ENCODE data around the gene PRPS2.

Gene PRPS2

DNA sequence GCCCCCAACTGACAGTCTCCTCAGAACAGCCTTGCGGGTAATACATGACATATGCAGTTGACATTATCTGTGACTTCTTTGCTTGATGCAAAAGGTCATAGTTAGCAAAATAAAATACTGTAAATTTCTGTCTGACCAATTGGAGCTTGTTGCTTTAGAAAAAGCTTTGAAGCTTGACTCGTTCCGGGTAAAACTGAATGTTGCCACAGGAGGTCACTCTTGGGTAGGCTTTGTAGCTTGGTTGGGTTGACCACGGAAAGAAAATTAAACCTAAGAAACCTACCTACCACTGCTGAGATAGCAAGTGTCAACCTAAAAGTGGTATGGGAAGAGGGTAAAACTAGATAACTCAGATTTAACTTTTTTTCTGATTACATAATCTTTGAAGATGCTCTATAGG lies 23.2 kb downstream of the PRPS2 start:
- in situ Hi-C loops (cut with MboI; ENCODE audit: low sequenced_read_pairs): no loop called here

DNA sequence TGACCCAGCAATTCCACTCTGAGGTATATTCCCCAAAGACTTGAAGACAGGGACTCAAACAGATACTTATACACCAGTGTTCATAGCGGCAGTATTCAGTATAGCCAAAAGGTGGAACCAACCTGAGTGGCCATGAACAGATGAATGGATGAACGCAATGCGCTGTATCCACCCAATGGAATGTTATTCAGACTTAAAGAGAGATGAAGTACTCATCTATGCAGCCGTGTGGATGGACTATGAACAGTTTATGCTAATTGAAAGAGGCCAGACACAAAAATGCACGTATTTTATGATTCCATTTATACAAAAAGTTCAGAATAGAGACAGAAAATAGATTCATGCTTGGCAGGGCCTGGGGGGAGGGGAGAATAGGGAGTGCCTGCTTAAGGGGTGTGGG lies 26.3 kb downstream of the PRPS2 start:
- in situ Hi-C loops (cut with MboI; ENCODE audit: low sequenced_read_pairs): no loop called here

DNA sequence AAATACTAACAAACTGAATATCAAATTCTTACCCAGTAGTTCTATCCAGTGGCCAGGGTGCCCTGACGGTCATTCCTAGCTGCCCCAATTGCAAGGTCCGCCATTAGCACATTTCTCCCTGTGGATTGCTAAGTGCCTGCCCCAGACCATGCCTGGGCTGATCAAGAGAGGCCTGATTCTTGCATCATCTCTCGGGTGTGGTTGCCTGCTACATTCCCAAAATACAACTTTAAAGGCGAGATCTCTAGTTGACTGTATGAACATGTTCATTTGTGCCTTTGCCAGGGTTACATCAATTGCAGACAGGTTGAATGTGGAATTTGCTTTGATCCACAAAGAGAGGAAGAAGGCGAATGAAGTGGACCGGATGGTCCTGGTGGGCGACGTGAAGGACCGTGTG lies 28.0 kb downstream of the PRPS2 start:
- in situ Hi-C loops (cut with MboI; ENCODE audit: low sequenced_read_pairs): no loop called here

DNA sequence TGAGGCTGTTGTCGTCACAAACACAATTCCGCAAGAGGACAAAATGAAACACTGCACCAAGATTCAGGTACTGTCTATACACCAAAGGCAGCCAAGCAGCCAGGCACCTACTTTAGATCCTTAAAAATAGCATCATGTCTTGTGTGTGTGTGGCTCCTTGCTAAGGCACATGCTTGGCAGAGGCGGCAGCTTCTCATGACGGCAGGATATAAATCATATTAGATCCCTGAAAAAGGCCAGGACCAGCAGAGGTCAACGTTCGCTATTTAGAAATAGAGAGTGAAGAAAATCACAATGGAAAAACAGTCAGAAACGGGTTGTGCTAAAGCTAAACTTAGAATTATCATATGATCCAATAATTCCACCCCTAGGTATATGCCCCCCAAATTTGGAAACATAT lies 29.5 kb downstream of the PRPS2 start:
- in situ Hi-C loops (cut with MboI; ENCODE audit: low sequenced_read_pairs): no loop called here

DNA sequence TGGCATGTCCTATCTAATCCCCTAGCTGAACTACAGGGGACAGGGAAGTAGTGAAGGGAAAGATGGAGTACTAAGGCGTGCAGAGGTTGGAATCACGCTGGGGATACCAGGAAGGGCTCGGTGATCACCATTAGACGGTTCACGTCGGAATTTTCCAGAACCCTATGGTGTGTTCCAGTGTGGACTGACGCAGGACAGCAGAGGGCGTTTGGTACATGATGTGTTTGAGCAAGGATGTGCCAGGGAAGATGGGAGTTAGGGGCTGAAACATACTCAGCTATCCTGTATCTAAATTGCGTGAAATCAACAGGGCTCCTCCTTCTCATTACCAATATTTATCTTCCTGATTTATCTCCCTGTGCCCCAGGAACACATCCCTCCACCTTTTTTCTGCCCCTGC lies 33.7 kb downstream of the PRPS2 start:
- in situ Hi-C loops (cut with MboI; ENCODE audit: low sequenced_read_pairs): no loop called here

DNA sequence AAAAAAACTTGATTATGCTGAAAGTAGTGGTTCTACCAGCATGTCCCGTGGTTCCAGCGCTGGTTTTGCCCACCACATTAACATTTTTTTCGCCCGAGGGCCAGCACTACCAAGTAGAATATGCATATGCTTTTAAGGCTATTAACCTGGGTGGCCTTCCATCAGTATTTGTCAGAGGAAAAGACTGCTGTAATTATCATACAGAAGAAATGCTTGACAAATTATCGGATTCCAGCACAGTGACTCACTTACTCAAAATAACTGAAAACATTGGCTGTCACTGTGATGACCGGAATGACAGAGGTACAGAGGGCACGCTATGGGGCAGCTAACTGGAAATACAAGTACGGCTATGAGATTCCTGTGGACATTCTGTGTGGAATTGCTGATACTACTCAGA lies 34.6 kb downstream of the PRPS2 start:
- in situ Hi-C loops (cut with MboI; ENCODE audit: low sequenced_read_pairs): no loop called here

DNA sequence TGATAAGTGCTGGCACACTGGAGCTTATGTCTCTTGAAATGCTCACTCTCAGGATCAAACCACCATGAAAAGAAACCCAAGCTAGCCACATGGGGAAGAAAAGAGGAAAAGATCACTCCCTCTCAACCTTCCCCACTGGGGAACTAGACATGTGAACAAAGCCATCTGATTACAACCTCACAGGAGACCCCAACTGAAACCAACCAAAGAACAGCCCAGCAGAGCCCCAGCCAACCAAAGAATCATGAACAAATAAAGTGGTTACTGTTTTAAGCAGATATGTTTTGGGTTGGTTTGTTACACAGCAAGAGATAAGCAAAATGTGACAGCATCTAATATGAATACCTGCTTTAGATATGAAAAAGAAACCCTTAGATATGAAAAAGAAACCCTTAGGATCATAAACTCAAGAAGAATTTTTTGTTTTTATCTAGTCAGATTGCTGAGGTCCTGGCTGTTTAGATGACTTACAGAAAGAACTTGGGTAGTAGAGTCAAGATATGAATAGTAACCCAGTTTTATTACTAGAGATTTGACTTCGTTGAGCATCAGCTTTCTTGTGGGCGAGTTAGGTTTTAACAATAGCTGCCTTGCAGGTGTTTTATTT lies 52.0 kb downstream of the PRPS2 start:
- in situ Hi-C loops (cut with MboI; ENCODE audit: low sequenced_read_pairs): no loop called here

DNA sequence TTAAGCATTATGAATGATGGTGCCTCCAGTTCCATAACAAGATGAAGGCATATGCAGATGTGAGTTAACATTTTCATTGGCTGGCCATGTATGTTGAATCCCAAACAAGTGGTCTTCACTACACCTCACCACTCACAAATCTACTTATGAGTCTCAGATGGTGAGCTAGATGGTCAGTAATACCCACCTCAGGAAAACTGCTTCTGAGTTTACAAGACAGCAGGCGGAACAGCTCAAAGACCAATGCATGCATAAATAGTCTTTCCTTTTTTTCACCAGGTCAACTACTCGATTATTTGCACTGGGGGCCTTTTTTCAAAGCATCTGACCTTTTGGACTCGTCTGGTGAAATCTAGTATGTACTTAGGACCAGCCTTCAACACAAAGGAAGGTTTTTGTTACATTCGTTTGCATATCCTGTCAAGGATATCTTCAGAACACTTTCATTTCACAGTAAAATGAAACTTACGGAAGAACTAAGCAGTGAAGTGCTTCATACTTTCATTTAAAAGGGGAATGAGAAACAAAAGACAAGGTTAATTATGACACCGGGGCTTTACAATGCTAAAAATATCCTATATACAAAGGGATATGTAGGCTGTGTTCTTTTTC lies 52.6 kb downstream of the PRPS2 start:
- in situ Hi-C loops (cut with MboI; ENCODE audit: low sequenced_read_pairs): no loop called here

DNA sequence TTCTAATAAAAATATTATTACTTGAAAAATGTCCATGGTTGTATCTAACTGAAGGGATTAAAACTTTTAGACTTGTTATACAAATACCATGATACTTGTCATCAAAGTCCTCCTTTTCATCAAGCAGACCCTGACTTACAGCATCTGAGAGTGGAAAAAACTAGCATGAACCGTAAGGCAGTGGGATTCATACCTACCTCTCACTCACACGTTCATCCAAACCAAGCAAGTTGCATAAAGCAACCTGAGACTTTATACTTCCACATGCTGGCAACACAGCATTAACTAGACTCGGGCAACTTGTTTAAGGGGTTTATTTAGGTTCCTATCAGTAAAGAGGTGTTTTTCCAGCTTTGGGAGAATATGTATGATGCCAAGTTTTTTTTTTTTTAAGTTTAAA lies 53.1 kb downstream of the PRPS2 start:
- in situ Hi-C loops (cut with MboI; ENCODE audit: low sequenced_read_pairs): no loop called here

DNA sequence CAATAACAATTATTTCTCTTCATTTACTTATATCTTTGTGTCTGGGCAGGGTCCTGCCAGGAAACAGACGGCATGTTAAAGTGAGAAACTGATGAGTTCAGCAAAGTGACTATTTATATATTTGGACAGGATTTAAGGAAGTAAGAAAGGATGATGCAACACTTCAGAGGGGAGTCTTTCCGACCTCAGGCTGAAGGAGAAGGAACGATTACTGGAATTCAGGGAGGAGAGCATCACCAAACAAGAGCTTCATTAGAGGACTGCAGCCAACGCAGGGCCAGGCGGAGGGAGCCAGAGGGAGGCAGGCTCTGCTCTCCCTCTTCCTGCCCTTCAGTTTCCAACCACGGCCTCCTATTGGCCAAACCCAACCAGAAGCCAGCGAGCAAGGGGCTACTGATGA lies 74.1 kb downstream of the PRPS2 start:
- in situ Hi-C loops (cut with MboI; ENCODE audit: low sequenced_read_pairs): no loop called here

DNA sequence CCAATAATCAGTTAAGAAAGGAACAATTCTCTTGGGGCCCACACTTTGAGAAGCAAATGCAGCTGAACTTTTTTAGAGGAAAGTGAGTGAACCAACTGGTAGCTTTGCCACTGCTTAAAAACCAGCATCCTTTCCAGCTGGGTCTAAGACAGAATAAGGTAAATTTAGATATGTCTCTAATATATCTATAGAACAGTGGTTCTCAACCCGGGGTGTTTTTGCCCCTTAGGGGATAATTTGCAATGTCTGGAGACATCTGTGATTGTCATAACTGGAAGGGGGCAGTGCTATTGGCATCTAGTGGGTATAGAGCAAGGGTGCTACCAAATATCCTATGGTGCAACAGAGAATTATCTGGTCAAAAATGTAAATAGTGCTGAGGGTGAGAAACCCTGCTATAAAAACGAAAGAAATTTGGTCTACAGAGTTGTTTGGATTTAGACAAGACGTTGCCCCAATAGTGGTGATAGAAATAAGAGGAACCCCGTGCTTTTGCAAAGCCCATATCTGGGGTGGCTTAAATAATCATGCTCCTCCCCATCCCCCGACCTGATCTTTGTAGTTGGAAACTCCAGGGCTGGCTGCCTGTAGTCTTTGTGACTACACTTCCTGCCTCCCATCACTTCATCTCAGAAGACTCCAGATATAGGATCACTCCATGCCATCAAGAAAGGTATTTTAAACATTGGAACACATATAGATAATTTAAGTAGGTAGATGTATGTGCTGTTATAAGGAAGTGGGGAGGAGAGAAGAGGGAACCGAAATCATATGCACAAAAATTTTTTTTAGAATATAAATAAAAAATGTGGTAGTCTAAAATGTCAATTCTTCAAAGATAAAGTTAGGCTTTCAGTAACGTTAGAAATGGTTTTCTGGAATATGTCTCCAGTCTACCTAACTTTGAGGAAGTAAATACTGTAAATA lies 75.5 kb downstream of the PRPS2 start, which contains the start of gene TLR7:
Gene TLR7 (plus strand): TSS at position 622 of the 927 bp plus-strand sequence. CDS start 507 bp downstream, outside the sequence.
- in situ Hi-C loops (cut with MboI; ENCODE audit: low sequenced_read_pairs): no loop called here

DNA sequence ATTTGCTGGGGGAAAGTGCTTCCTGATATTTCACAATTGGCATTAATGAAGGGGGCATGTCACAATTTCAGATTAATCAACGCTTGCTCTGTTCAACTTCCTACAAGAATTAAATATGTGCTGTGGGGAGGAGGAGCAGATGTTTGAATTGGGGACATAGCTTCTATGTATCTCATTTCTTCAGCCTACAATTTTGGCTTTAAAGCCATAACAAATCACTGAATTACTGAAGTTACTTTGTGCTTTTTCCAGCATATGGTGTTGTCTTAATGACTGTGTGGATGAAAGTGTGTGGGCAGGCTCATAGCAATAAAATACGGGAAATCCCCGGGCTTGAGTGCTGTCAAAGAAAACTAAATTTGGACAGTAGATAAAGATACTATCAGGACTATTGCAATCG lies 76.5 kb downstream of the PRPS2 start:
- in situ Hi-C loops (cut with MboI; ENCODE audit: low sequenced_read_pairs): no loop called here

DNA sequence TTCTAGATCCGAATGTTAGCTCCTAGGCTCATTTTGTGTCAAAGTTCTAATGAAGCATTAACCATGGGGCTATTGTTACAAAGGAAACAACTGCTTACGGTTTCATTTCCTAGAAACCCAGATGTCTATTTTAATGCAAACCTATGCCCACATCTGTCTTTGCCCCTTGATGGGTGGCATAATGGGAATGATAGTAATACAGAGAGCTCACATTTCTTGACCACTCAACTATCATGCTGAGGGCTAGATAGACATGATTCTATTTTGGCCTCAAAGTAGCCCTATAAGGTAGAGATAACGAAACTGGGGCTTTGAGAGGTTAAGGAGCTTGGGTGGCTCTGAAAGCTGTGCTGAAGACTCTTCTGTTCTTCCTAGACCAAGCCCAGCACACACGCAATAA lies 77.5 kb downstream of the PRPS2 start:
- in situ Hi-C loops (cut with MboI; ENCODE audit: low sequenced_read_pairs): no loop called here

DNA sequence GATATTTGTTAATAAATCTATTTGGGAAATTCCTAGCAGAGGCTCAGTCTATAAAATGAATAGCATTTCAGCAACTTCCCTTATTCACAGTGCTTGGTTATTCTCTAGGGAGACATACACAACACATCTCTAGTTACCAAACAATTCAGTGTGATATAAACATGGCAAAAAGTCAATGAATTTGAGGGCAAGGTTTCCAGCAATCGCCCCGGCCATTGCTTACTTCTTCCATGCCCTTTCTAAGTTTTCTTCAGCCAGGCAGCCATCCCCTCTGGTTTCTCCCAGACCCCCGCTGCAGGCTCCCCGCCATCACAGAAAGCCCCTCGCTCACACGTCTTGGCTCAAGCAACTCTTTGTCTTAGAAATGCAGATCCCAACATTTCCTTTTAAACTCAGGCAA lies 80.0 kb downstream of the PRPS2 start:
- in situ Hi-C loops (cut with MboI; ENCODE audit: low sequenced_read_pairs): no loop called here

DNA sequence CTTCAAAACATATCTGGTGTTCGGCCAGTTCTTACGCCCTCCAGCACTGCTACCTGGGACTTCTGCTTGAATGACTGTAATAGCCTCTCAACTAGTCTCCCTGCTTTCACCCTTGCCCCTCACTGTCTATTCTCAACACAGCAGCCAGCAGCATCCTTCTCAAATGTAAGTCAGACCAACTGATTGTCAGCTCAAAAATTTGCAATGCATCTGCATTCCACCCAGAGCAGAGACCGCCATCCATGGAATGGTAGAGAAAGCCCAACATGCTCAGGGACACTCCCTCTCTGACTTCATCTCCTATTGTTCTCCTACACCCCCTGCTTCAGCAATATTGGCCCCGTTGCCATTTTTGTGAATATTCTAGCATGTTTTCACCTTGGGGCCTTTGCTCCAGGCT lies 81.5 kb downstream of the PRPS2 start:
- in situ Hi-C loops (cut with MboI; ENCODE audit: low sequenced_read_pairs): no loop called here
